DND-41 (cell line): ENCODE measurements around the gene RBMS2.

ENCODE experiments used
- ATAC-seq: fragments of 200-7000 bp; cut with Tn5 transposase; 3 replicates; pipeline ENCODE4 v1.9.1; 2021; ENCODE audit warnings: low read depth; ENCODE audit not compliant: insufficient read depth
- DNase-seq: peaks from one replicate; pipeline ENCODE4 v3.0.0-alpha.2; 2020
- H2AFZ ChIP-seq: 2 replicates; pipeline ENCODE4 v1.6.0; 2012; ENCODE audit warnings: low read depth, low read length
- H3K27ac ChIP-seq: 2 replicates; pipeline ENCODE4 v1.5.1; 2012; ENCODE audit warnings: low read length, inconsistent platforms
- H3K27me3 ChIP-seq: fragments of 200-600 bp; sonication (generic); 2 replicates; pipeline ENCODE4 v1.6.0; 2012; ENCODE audit warnings: low read length, mild to moderate bottlenecking, inconsistent platforms; ENCODE audit not compliant: insufficient read depth, poor library complexity
- H3K36me3 ChIP-seq: 2 replicates; pipeline ENCODE4 v1.5.1; 2012; ENCODE audit warnings: low read length, inconsistent platforms; ENCODE audit not compliant: insufficient read depth
- H3K4me1 ChIP-seq: 2 replicates; pipeline ENCODE4 v1.5.1; 2012; ENCODE audit warnings: mild to moderate bottlenecking, low read length; ENCODE audit not compliant: insufficient read depth
- H3K4me2 ChIP-seq: 2 replicates; pipeline ENCODE4 v1.6.0; 2012; ENCODE audit warnings: mild to moderate bottlenecking, moderate library complexity, low read length, inconsistent platforms; ENCODE audit not compliant: insufficient read depth
- H3K4me3 ChIP-seq, 2 experiments: fragments of 200-600 bp in 1 of 2; shearing (Covaris generic) in 1 of 2; 2 replicates each; pipeline ENCODE4 v1.5.1; 2012 to 2016; ENCODE audit warnings: inconsistent platforms in 2 of 2, low read length in 2 of 2, mild to moderate bottlenecking in 2 of 2, low read depth in 1 of 2, moderate library complexity in 1 of 2
- H3K79me2 ChIP-seq: 2 replicates; pipeline ENCODE4 v1.6.0; 2012; ENCODE audit warnings: low read length, inconsistent platforms; ENCODE audit not compliant: insufficient read depth
- H3K9ac ChIP-seq: 2 replicates; pipeline ENCODE4 v1.6.0; 2012; ENCODE audit warnings: low read depth, mild to moderate bottlenecking, inconsistent platforms, low read length, moderate library complexity
- H3K9me3 ChIP-seq: 2 replicates; pipeline ENCODE4 v1.5.1; 2012; ENCODE audit warnings: low read length, moderate library complexity, mild to moderate bottlenecking, inconsistent platforms; ENCODE audit not compliant: insufficient read depth, severe bottlenecking
- H4K20me1 ChIP-seq: 2 replicates; pipeline ENCODE4 v1.6.0; 2012; ENCODE audit warnings: low read length; ENCODE audit not compliant: insufficient read depth
- EZH2 ChIP-seq: IDR thresholded peaks from 3 replicates; pipeline ENCODE4 v1.6.1; 2012; ENCODE audit warnings: borderline replicate concordance, low read depth, mild to moderate bottlenecking, moderate library complexity, low read length, inconsistent platforms; ENCODE audit not compliant: severe bottlenecking
- TF ChIP-seq, protein P1 (sequence below): IDR thresholded peaks from 2 replicates; pipeline ENCODE4 v1.5.1; 2012; ENCODE audit warnings: borderline replicate concordance, low read length, moderate library complexity, mild to moderate bottlenecking; ENCODE audit not compliant: poor library complexity, severe bottlenecking; ENCODE audit errors: extremely low read depth

RBMS2 gene

DNA sequence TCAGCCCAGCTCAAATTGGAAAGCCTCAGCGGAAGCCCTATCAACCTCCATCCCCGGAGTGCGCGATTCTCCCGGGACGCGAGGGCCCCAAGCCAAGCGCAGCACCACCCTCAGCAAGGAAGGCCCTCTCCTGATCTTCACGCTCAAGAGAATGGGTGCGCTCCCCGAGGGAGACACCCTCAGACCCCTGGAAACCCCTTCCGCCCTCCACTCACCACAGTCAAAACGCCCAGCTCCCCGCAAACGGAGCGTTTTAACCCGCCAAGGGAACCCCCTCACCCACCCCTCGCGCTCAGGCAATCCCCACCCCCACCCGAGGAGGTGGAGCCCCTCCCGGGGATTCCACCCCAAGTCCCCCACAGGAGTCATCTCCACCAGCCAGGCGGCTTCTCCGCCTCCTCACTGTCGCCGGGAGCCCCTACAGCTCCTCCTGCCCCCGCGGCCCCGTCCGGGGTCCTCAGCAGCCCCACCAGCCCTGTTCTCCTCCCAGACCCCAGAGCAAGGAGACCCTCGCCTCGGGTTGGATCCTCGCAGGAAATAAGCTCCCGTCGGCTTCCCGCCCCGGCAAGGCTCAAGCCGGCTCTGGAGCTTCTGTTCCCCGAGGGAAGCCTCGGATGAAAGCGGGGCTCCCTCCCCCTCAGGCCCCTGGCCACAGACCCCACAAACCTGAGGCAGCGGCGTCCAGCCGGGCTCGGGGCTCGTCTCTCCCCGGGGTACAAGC is 108.0 kb downstream of the RBMS2 start:
- peak overlapping the region; percentile 88 for H3K9ac ChIP-seq
- peaks cover 16% of the 10 kb centered on the region; the same call in 1 of the 2 replicates for H4K20me1 ChIP-seq
- peak overlapping the region; percentile 78 for H2AFZ ChIP-seq
- peak overlapping the region; percentile 96 to 100 for H3K4me3 ChIP-seq
- H3K79me2 ChIP-seq: peaks cover 85% of the 10 kb centered on the region
- H3K27me3 ChIP-seq: no peaks in the 10 kb centered on the region
- peaks cover 24% of the 10 kb centered on the region for H3K36me3 ChIP-seq
- DNase-seq (peak; percentile 53), ATAC-seq (peak; percentile 44)
- H3K27ac ChIP-seq: peak overlapping the region; percentile 91
- peaks cover 52% of the 10 kb centered on the region for H3K4me1 ChIP-seq
- no peaks in the 10 kb centered on the region for H3K9me3 ChIP-seq
- H3K4me2 ChIP-seq: peak overlapping the region; percentile 95
- TF ChIP-seq, protein P1, sequence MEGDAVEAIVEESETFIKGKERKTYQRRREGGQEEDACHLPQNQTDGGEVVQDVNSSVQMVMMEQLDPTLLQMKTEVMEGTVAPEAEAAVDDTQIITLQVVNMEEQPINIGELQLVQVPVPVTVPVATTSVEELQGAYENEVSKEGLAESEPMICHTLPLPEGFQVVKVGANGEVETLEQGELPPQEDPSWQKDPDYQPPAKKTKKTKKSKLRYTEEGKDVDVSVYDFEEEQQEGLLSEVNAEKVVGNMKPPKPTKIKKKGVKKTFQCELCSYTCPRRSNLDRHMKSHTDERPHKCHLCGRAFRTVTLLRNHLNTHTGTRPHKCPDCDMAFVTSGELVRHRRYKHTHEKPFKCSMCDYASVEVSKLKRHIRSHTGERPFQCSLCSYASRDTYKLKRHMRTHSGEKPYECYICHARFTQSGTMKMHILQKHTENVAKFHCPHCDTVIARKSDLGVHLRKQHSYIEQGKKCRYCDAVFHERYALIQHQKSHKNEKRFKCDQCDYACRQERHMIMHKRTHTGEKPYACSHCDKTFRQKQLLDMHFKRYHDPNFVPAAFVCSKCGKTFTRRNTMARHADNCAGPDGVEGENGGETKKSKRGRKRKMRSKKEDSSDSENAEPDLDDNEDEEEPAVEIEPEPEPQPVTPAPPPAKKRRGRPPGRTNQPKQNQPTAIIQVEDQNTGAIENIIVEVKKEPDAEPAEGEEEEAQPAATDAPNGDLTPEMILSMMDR: no peak
- TF ChIP-seq EZH2: no peak

DNA sequence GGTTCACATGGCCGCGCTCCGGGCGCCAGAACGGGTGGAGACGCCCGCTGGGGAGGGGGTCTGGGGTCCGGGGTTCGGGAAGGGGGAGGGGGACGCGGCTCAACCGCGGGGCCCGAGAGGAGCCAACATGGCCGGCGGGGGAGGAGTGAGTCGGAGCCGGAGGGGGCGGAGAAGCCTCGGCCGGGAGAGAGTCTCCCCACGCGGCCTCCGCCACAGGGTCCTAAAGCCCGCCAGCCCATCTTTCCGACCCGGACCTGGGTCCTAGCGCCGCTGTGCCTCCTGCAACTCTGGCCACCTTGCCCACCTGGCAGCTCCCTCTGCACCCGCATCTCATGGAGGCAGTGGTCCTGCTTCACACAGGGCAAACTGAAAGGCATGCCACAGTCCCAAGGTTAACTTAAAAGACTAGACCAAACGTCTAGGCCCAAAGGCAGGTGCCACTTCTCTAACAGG is 108.6 kb downstream of the RBMS2 start, which contains the start of gene BAZ2A:
Gene BAZ2A, minus strand, starts transcription at position 147 of the 453 bp plus-strand sequence. CDS start 12,796 bp downstream, outside the sequence.
- H3K79me2 ChIP-seq: peaks cover 84% of the 10 kb centered on the region
- H3K4me1 ChIP-seq: peaks cover 56% of the 10 kb centered on the region
- peak; percentile 88 for DNase-seq
- peak within 1 kb of the TSS; percentile 95 for H3K4me2 ChIP-seq
- H3K9ac ChIP-seq: peak within 1 kb of the TSS; percentile 88
- TF ChIP-seq, protein P1: no peak
- no peak for TF ChIP-seq EZH2
- H3K9me3 ChIP-seq: no peaks in the 10 kb centered on the region
- peak within 1 kb of the TSS; percentile 91 for H3K27ac ChIP-seq
- peaks cover 16% of the 10 kb centered on the region; the same call in 1 of the 2 replicates for H4K20me1 ChIP-seq
- peaks cover 24% of the 10 kb centered on the region for H3K36me3 ChIP-seq
- H3K27me3 ChIP-seq: no peaks in the 10 kb centered on the region
- peak within 1 kb of the TSS; percentile 78 for H2AFZ ChIP-seq
- H3K4me3 ChIP-seq: peak within 1 kb of the TSS; percentile 96 to 100
- peak; percentile 87 for ATAC-seq

DNA sequence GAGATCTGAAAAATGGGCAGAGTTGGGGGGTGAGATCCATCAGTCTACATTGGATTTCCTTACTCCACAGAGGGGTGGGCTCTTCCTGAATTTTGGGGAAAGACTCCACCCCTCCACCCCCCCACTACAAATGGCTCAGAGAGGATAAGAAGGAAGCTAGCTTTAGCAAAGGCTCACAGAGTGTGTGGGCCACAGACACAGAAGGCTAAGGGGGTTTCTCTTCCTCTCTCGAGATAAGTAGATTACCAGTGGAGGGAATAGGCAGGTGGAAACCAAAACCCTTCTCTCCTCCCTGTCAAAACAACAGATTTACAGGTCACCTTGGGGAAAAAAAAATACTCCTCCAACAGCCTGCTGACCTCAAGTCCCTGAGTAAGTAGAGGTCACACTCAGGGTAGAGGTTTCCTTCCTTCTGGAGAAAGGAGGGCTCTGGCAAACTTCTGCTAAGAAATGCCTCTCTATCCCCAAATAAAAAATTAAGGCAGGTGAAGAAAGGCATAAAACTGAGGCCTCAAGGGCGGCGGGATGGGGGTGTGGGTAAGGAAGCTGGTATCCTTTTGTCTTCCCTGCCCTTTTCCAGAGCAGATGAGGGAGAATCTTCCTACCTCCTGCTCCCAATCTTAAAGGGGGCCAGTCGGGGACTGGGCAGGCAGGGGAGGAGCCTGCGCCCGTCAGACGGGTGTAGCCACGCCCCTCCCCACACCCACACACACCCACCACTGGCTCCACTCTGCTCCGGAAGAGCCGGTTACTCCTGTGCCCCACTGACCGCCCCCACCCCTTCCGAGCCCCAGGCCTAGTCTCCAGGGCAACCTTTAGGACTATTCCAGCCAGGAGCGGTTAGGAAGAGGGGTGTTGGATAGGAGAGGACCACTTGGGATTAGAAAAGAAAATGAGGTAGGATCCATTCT is 110.4 kb downstream of the RBMS2 start:
- no peaks in the 10 kb centered on the region for H3K27me3 ChIP-seq
- H3K4me3 ChIP-seq: no peak overlapping the region
- H3K27ac ChIP-seq: no peak overlapping the region
- peaks cover 9% of the 10 kb centered on the region; the same call in 1 of the 2 replicates for H3K36me3 ChIP-seq
- no peak overlapping the region for H3K4me2 ChIP-seq
- peaks cover 73% of the 10 kb centered on the region for H3K79me2 ChIP-seq
- DNase-seq: no peak
- no peak overlapping the region for H3K9ac ChIP-seq
- no peak for ATAC-seq
- no peaks in the 10 kb centered on the region for H3K9me3 ChIP-seq
- TF ChIP-seq EZH2: no peak
- TF ChIP-seq, protein P1: no peak
- peaks cover 12% of the 10 kb centered on the region; the same call in 1 of the 2 replicates for H4K20me1 ChIP-seq
- H2AFZ ChIP-seq: no peak overlapping the region
- H3K4me1 ChIP-seq: peaks cover 70% of the 10 kb centered on the region
